Vagina (tissue), 2 donors: ENCODE data around the gene CDH4.

Source experiments
- POLR2A ChIP-seq, 2 donors: fragments of 450-650 bp; IDR thresholded peaks; one replicate each; pipeline ENCODE4 v1.6.1; 2017; ENCODE audit warnings: antibody characterized with exemption in 2 of 2, mild to moderate bottlenecking in 2 of 2, moderate library complexity in 2 of 2
- POLR2AphosphoS5 ChIP-seq, 2 donors: sonication (generic); formaldehyde crosslinking; IDR thresholded peaks; one replicate each; pipeline ENCODE4 v1.9.0; 2017; ENCODE audit warnings: antibody characterized with exemption in 2 of 2, mild to moderate bottlenecking in 2 of 2, low read depth in 1 of 2; ENCODE audit not compliant: insufficient read depth in 1 of 2
- TF ChIP-seq, protein P1 (sequence below), 3 experiments: fragments of 450-650 bp in 2 of 3; fragments of 200-600 bp in 1 of 3; sonication (generic) in 1 of 3; IDR thresholded peaks; one replicate each; pipeline ENCODE4 v1.5.1; 2017 to 2019; ENCODE audit warnings: antibody characterized with exemption in 3 of 3, mild to moderate bottlenecking in 2 of 3, moderate library complexity in 2 of 3

DNA sequence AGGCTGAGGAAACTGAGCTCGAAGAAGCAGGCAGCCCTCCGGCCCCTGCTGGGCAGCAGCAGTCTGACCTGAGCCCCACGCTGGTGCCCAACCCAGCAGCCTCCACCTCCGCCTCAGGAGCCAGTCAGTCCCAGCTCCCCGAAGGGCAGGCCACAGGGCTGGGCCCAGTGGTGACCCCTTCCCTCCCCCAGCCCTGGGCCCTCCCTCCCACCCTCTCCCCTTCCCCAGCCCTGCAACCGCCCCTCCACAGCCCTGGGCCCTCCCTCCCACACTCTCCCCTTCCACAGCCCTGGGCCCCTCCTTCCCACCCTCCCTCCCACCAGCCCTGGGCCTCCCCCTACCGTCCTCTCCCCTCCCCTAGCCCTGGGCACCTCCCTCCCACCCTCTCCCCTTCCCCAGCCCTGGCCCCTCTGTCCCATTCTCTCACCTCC lies 698.6 kb downstream of the CDH4 start:
- TF ChIP-seq POLR2A (IDR thresholded peaks at IDR 0.05) (no peak), POLR2AphosphoS5 (IDR thresholded peaks at IDR 0.05; ENCODE audit: insufficient read depth in 1 of 2, low read depth in 1 of 2) (no peak)
- TF ChIP-seq, protein P1, sequence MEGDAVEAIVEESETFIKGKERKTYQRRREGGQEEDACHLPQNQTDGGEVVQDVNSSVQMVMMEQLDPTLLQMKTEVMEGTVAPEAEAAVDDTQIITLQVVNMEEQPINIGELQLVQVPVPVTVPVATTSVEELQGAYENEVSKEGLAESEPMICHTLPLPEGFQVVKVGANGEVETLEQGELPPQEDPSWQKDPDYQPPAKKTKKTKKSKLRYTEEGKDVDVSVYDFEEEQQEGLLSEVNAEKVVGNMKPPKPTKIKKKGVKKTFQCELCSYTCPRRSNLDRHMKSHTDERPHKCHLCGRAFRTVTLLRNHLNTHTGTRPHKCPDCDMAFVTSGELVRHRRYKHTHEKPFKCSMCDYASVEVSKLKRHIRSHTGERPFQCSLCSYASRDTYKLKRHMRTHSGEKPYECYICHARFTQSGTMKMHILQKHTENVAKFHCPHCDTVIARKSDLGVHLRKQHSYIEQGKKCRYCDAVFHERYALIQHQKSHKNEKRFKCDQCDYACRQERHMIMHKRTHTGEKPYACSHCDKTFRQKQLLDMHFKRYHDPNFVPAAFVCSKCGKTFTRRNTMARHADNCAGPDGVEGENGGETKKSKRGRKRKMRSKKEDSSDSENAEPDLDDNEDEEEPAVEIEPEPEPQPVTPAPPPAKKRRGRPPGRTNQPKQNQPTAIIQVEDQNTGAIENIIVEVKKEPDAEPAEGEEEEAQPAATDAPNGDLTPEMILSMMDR (IDR thresholded peaks at IDR 0.05), result no peak
